A673 (cell line): ENCODE data around the gene TRIM32. TPM values are rescaled to one million over a fixed set of nuclear protein-coding genes. Genes with fewer than 3 reads are reported as not detected.

ENCODE experiments used
- BruUV-seq: library from RNA; stranded (reverse); fragments of 400-500 nt; replicated peaks from 2 replicates; lab custom pipeline; 2021; lab: Mats Ljungman, UMichigan
- CTCF ChIA-PET: fragments of 300-600 bp; sonication (Branson Sonifier 250); formaldehyde crosslinking; loops from one replicate; lab custom pipeline; 2022; ENCODE audit warnings: antibody characterized with exemption; lab: Charles Lee
- POLR2A ChIA-PET: fragments of 300-600 bp; sonication (Branson Sonifier 250); formaldehyde crosslinking; loops from one replicate; lab custom pipeline; 2022; ENCODE audit warnings: antibody characterized with exemption; ENCODE audit not compliant: low non-redundant PET; lab: Charles Lee
- DNase-seq: peaks from one replicate; pipeline ENCODE4 v3.0.0-alpha.2; 2015; ENCODE audit warnings: low spot score
- H3K27ac ChIP-seq: fragments of 200-600 bp; sonication (generic); 2 replicates; pipeline ENCODE4 v1.5.1; 2016; ENCODE audit warnings: mixed run types, low read depth, mild to moderate bottlenecking, mixed read lengths, antibody characterized with exemption, low read length; ENCODE audit not compliant: poor library complexity, severe bottlenecking
- H3K27me3 ChIP-seq: fragments of 200-600 bp; sonication (generic); replicated peaks from 2 replicates; pipeline ENCODE4 v1.6.1; 2017; ENCODE audit warnings: mixed run types, low read depth, mild to moderate bottlenecking, mixed read lengths, antibody characterized with exemption, low read length; ENCODE audit not compliant: insufficient read depth, poor library complexity
- H3K36me3 ChIP-seq: fragments of 200-600 bp; sonication (generic); 2 replicates; pipeline ENCODE4 v1.6.1; 2016; ENCODE audit warnings: mixed run types, mild to moderate bottlenecking, mixed read lengths, antibody characterized with exemption, low read length; ENCODE audit not compliant: insufficient read depth, poor library complexity, severe bottlenecking
- H3K4me1 ChIP-seq: fragments of 200-600 bp; sonication (generic); 2 replicates; pipeline ENCODE4 v1.6.1; 2017; ENCODE audit warnings: mixed run types, mild to moderate bottlenecking, mixed read lengths, antibody characterized with exemption, low read length; ENCODE audit not compliant: insufficient read depth, poor library complexity, severe bottlenecking
- H3K4me3 ChIP-seq: fragments of 200-600 bp; sonication (generic); 2 replicates; pipeline ENCODE4 v1.5.1; 2016; ENCODE audit warnings: low read depth, mixed run types, mild to moderate bottlenecking, mixed read lengths, low read length; ENCODE audit not compliant: poor library complexity, severe bottlenecking
- H3K9me3 ChIP-seq: fragments of 200-600 bp; sonication (generic); 2 replicates; pipeline ENCODE4 v1.6.1; 2016; ENCODE audit warnings: mixed run types, low read depth, mild to moderate bottlenecking, mixed read lengths, antibody characterized with exemption, low read length; ENCODE audit not compliant: poor library complexity, severe bottlenecking
- EZH2 ChIP-seq: fragments of 200-600 bp; sonication (generic); IDR thresholded peaks from 2 replicates; pipeline ENCODE4 v1.6.1; 2017; ENCODE audit warnings: borderline replicate concordance, low read depth, mild to moderate bottlenecking, mixed read lengths, antibody characterized with exemption, low read length; ENCODE audit not compliant: poor library complexity, severe bottlenecking
- intact Hi-C: fragments of 100-400 bp; cut with micrococcal nuclease; formaldehyde crosslinking; loops from one replicate; pipeline ENCODE4 v1.10.0; 2022; ENCODE audit not compliant: unreplicated experiment
- total RNA-seq: library from RNA; stranded (reverse); gene quantifications from 2 replicates; pipeline ENCODE4 v1.2.3, GENCODE V29; 2021
- TF ChIP-seq, protein P1 (sequence below): fragments of 300-800, 200-600 bp; sonication (generic); conservative IDR thresholded peaks from 2 replicates; pipeline ENCODE4 v1.5.1; 2017; ENCODE audit warnings: low read depth, mild to moderate bottlenecking, antibody characterized with exemption, low read length, moderate library complexity, mixed read lengths

TRIM32 gene
- total RNA-seq, 1 experiment from 2014 or later, result 28.9 TPM

DNA sequence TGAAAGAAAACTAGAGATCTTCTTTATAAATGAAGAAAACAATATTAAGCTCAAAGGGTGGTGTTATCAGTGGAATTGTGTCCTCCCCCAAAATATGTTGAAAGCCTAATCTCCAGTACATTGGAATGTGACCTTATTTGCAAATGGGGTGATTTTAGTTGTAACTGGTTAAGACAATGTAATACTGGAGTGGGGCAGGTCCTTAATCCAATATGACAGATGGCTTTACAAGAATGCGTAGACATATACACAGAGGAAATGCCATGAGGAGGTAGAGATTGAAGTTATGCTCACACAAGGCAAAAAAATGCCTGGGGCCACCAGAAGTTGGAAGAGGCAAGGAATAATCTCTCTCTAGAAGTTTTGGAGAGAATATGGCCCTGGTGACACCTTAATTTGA, 13.7 kb upstream of the TRIM32 start:
- DNase-seq, result no peak
- Histone ChIP-seq H3K27ac (no peak overlapping the region), H3K9me3 (no peaks in the 10 kb centered on the region), H3K4me1 (no peaks in the 10 kb centered on the region), H3K27me3 (no peaks in the 10 kb centered on the region), H3K4me3 (no peak overlapping the region), H3K36me3 (no peaks in the 10 kb centered on the region)
- intact Hi-C loops, result no loop called here
- CTCF ChIA-PET, result no interaction called here
- TF ChIP-seq, protein P1, sequence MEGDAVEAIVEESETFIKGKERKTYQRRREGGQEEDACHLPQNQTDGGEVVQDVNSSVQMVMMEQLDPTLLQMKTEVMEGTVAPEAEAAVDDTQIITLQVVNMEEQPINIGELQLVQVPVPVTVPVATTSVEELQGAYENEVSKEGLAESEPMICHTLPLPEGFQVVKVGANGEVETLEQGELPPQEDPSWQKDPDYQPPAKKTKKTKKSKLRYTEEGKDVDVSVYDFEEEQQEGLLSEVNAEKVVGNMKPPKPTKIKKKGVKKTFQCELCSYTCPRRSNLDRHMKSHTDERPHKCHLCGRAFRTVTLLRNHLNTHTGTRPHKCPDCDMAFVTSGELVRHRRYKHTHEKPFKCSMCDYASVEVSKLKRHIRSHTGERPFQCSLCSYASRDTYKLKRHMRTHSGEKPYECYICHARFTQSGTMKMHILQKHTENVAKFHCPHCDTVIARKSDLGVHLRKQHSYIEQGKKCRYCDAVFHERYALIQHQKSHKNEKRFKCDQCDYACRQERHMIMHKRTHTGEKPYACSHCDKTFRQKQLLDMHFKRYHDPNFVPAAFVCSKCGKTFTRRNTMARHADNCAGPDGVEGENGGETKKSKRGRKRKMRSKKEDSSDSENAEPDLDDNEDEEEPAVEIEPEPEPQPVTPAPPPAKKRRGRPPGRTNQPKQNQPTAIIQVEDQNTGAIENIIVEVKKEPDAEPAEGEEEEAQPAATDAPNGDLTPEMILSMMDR, result no peak
- TF ChIP-seq EZH2, result no peak
- no TSS peak for BruUV-seq
- POLR2A ChIA-PET, result interaction anchor here (0.7 kb wide), 1 partner anchor 22 kb away, joined by 5 read pairs; no protein-coding TSS in a partner anchor

DNA sequence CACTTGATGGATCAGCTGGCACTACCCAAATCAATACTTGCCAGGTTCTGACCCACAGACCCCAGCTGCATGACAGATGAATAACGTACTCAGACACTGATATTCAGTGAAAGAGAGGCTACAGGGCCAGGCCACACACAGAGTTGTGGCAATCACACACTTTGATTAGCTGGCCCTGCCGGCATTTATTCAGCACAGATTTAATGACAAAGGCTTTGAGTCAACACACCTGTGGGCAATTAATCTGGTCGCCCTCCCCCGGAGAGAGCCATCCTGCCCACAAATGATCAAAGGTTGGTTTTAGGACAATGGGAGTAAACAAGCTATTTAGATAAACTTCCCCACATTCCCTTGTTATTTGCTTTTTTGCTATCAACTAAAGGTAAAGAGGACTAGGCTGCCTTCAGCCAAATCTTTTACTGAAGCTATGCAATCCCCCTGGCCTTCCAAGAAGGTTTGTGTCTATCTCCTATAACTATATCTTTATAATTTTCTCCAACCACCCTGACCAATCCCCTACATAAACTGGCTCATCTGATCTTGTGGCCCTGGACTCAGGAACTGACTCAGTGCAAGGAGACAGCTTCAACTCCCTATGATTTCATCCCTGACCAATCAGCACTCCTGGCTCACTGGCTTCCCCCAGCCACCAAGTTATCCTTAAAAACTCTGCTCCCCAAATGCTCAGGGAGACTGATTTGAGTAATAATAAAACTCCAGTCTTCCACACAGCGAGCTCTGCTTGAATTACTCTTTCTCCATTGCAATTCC, 12.7 kb upstream of the TRIM32 start:
- Histone ChIP-seq H3K27ac (no peak overlapping the region), H3K4me1 (no peaks in the 10 kb centered on the region), H3K27me3 (no peaks in the 10 kb centered on the region), H3K9me3 (no peaks in the 10 kb centered on the region), H3K4me3 (no peak overlapping the region), H3K36me3 (no peaks in the 10 kb centered on the region)
- intact Hi-C loops, result no loop called here
- no peak for DNase-seq
- TF ChIP-seq, protein P1, result no peak
- no peak for TF ChIP-seq EZH2
- ChIA-PET CTCF (no interaction called here), POLR2A (interaction anchor here (0.7 kb wide), 1 partner anchor 23 kb away, joined by 5 read pairs; no protein-coding TSS in a partner anchor)
- BruUV-seq, result no TSS peak

DNA sequence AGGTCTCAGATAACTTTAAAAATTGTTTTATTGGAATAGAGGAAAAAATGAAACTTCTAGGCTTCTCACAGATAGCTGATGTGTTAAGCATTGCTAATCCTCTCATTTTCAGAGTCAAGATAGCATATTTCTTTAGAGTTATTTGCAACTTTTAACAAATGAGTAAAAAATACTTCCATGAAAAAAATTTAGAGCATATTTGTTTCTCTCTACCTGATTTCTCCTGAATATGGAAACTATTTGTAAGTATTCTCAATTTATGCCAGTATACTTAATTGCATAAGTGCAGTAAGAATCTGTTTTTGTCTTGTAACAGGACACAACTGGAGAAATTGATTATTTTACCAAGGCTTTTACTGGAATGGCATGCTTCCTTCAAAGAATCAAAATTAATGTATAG, 3.6 kb upstream of the TRIM32 start:
- Histone ChIP-seq H3K4me1 (peaks cover 5% of the 10 kb centered on the region), H3K4me3 (no peak overlapping the region), H3K27ac (no peak overlapping the region), H3K9me3 (peaks cover 4% of the 10 kb centered on the region), H3K27me3 (no peaks in the 10 kb centered on the region), H3K36me3 (no peaks in the 10 kb centered on the region)
- POLR2A ChIA-PET, result no interaction called here
- no peak for DNase-seq
- BruUV-seq, result no TSS peak
- TF ChIP-seq, protein P1, result no peak
- TF ChIP-seq EZH2, result no peak
- intact Hi-C loops, result no loop called here
- CTCF ChIA-PET, result no interaction called here
